ENCODE data around the gene PDE4D. TPM values are rescaled to one million over a fixed set of nuclear protein-coding genes. Genes with fewer than 3 reads are reported as not detected.
A peak's percentile ranks its signal among the peaks of the same experiment; 100 is the strongest.

PDE4D gene
- total RNA-seq, 1 experiment from 2014 or later, result 6.3 TPM

GRCh38 chr5:59276325-59276675 is 617.2 kb downstream of the PDE4D start:
- H3K27me3 ChIP-seq (replicated peaks), result no peaks in the 10 kb centered on the region
- DNase-seq (ENCODE audit: low read depth in 1 of 2, low spot score in 2 of 2), result no peak
- peak overlapping the region; percentile 36 for H3K4me3 ChIP-seq
- no peaks in the 10 kb centered on the region for H3K9me3 ChIP-seq (replicated peaks)
- no peaks in the 10 kb centered on the region for H3K36me3 ChIP-seq
- H3K4me1 ChIP-seq (replicated peaks), result peaks cover 9% of the 10 kb centered on the region
- H3K27ac ChIP-seq, result no peak overlapping the region

DNA sequence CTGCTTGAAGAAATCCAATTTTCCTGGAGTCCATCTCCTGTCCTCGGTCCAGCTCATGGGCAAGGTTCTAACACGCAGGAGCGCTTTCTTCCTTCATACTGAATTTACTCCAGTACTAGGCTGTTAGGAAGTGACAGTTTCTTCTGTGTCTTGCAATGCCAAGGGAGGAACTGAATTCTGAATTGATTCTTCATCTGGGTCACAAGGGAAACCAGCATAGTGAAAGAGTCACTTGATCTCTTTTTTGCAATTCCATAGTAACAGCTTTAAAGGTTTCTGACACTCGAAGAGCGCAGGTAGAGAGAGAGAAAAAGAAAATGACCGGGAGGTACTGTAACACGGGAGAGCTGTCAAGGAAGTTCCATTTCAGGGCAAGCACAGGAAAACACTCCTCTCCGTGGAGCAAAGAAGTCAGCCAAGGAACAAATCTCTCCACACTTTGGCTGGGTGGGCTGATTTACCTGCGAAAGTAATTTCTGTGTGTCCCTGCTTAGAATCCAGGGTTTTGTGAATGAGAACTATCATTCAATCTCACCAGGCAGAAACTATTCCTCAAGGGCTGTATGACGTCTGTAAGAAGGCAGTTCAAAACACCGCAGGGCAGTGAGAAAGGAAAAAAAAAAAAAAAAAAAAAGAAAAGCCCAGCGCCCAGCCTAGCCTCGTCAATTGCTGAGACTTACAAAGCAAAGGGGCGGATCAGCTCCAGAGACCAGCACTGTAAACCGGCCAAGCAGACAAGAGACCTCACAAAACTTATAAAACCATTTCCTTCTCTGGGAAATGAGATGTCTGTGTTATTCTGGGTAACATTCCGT is 617.8 kb downstream of the PDE4D start:
- H3K4me3 ChIP-seq, result peak overlapping the region; percentile 36
- H3K9me3 ChIP-seq (replicated peaks), result no peaks in the 10 kb centered on the region
- H3K27me3 ChIP-seq (replicated peaks), result no peaks in the 10 kb centered on the region
- H3K27ac ChIP-seq, result 0 out of 2 replicates have a peak overlapping the region, but pooled peaks have one; percentile 10
- no peaks in the 10 kb centered on the region for H3K36me3 ChIP-seq
- peak in 1 of 2 experiments; percentile 65 for DNase-seq (ENCODE audit: low read depth in 1 of 2, low spot score in 2 of 2)
- peaks cover 9% of the 10 kb centered on the region for H3K4me1 ChIP-seq (replicated peaks)

DNA sequence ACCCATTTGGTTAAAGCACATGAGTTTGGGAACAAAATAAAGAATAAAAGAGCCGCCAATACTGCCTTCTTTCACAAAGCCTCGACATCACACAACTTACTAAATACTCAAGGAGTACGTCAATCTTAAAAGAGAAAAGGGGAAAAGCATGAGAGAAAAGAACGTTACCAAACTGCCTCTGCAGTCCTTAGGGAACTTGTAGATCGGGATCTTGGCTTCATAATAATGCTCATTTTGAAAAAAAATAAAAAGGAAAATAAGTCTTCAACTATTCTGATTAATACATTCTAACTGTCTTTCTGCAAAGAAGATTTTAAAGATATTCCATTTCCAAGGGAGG is 618.4 kb downstream of the PDE4D start:
- Histone ChIP-seq H3K27me3 (replicated peaks) (no peaks in the 10 kb centered on the region), H3K27ac (no peak overlapping the region), H3K4me1 (replicated peaks) (peaks cover 9% of the 10 kb centered on the region), H3K9me3 (replicated peaks) (no peaks in the 10 kb centered on the region), H3K4me3 (peak overlapping the region; percentile 36), H3K36me3 (no peaks in the 10 kb centered on the region)
- no peak for DNase-seq (ENCODE audit: low read depth in 1 of 2, low spot score in 2 of 2)

DNA sequence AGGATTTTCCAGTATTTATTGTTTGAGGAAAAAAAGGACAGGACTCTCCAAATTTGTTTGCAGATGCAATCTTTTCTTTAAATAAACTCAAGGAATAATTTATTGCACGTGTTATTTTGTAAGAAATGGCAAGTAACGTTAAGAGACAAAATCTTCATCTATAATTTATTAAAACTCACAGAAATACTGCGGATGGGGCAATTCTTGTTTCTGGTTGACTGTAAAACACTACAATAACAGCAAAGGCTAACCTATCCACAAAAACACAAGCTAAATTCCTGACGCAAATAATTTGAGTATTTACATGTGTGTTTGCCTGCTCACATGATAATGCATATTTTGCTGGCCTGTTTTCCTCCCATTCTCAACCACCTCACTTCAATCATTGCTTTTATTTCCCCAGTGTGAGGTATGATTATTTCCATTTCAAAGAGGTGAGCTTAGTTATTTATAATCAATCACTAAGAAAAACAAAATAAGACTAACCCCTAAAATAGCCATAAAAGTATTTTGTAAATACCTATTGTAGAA is 619.4 kb downstream of the PDE4D start:
- Histone ChIP-seq H3K27ac (no peak overlapping the region), H3K4me3 (no peak overlapping the region), H3K4me1 (replicated peaks) (peaks cover 9% of the 10 kb centered on the region), H3K36me3 (no peaks in the 10 kb centered on the region), H3K9me3 (replicated peaks) (no peaks in the 10 kb centered on the region), H3K27me3 (replicated peaks) (no peaks in the 10 kb centered on the region)
- DNase-seq (ENCODE audit: low read depth in 1 of 2, low spot score in 2 of 2), result no peak

GRCh38 chr5:59272809-59273427 is 620.6 kb downstream of the PDE4D start:
- no peaks in the 10 kb centered on the region for H3K27me3 ChIP-seq (replicated peaks)
- H3K4me1 ChIP-seq (replicated peaks), result peaks cover 9% of the 10 kb centered on the region
- H3K9me3 ChIP-seq (replicated peaks), result no peaks in the 10 kb centered on the region
- no peak overlapping the region for H3K4me3 ChIP-seq
- no peaks in the 10 kb centered on the region for H3K36me3 ChIP-seq
- no peak overlapping the region for H3K27ac ChIP-seq
- DNase-seq (ENCODE audit: low read depth in 1 of 2, low spot score in 2 of 2), result no peak

DNA sequence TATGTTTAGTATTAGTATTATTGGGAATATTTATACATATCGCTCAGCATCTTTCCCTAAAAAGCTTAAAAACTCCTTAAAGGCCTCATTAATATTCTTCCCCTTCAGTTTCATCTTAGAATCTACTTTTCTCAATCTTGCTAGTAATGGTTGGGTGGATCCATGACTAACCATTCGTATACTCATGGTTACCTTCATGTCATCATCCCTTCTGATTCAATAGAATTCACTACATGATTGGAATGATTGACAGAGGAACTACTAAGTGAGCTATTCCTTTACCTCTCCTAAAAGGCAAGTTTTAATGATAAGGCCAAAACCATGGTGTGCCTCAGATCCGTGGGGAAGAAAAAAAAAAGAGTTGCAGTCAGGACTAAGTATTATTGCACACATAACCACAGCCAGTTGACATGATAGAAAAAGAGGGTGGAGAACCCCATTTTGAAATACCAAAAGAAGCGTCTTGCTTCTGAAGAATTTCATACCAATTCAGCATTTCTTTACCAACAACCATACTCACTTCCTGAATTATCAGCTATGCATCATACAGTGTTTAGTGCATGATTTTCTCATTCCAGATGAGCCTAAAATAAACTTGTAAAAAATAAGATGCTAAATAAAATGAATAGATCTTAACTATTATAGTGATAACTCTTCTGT is 624.6 kb downstream of the PDE4D start:
- no peak for DNase-seq (ENCODE audit: low read depth in 1 of 2, low spot score in 2 of 2)
- Histone ChIP-seq H3K4me1 (replicated peaks) (peaks cover 3% of the 10 kb centered on the region; the same call in 1 of the 2 replicates), H3K27me3 (replicated peaks) (no peaks in the 10 kb centered on the region), H3K9me3 (replicated peaks) (no peaks in the 10 kb centered on the region), H3K27ac (no peak overlapping the region), H3K4me3 (no peak overlapping the region), H3K36me3 (no peaks in the 10 kb centered on the region)

- Histone ChIP-seq H3K36me3 (no peaks in the 10 kb centered on the region), H3K4me3 (no peak overlapping the region)
These were observed 626.5 kb downstream of the PDE4D start for GRCh38 chr5:59267033-59267432.

GRCh38 chr5:59266410-59266809 is 627.1 kb downstream of the PDE4D start:
- H3K27me3 ChIP-seq (replicated peaks), result no peaks in the 10 kb centered on the region
- H3K27ac ChIP-seq, result no peak overlapping the region
- H3K4me1 ChIP-seq (replicated peaks), result peaks cover 3% of the 10 kb centered on the region; the same call in 1 of the 2 replicates
- H3K4me3 ChIP-seq, result no peak overlapping the region
- no peaks in the 10 kb centered on the region for H3K9me3 ChIP-seq (replicated peaks)
- no peaks in the 10 kb centered on the region for H3K36me3 ChIP-seq
- DNase-seq (ENCODE audit: low read depth in 1 of 2, low spot score in 2 of 2), result no peak

More at GRCh38 chr5:59267033-59267432, 626.5 kb downstream of the PDE4D start:
- peaks cover 3% of the 10 kb centered on the region; the same call in 1 of the 2 replicates for H3K4me1 ChIP-seq (replicated peaks)
- no peaks in the 10 kb centered on the region for H3K27me3 ChIP-seq (replicated peaks)
- H3K27ac ChIP-seq, result no peak overlapping the region
- no peak for DNase-seq (ENCODE audit: low read depth in 1 of 2, low spot score in 2 of 2)
- no peaks in the 10 kb centered on the region for H3K9me3 ChIP-seq (replicated peaks)

DNA sequence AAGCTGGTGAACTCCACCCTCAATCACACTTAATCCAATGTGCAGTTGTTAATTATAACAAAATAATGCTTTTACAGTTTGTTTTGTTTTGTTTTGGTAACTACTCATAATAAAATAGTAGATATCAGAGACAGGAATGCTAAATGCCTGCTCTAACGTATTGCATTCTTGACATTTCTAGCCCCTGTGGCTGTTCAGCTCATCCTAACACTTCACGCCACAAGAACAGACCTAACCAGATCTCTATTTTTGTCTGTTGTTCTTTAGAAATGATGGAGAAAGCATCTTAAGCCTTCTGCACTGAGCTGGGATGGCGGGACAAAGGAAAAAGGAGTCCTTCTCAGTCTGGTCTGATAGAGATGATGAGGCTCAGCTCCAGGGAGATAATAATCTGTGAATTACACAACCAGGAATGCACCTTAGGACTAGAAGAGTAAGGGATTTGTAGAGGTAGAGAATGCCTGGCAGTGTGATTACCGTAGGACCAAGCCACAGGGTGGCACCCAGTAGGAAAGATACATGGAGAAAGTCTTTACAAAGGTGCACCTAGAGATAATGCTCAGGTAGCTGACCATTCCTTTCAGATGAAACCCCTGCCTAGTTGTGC is 628.8 kb downstream of the PDE4D start:
- Histone ChIP-seq H3K36me3 (no peaks in the 10 kb centered on the region), H3K27ac (no peak overlapping the region), H3K27me3 (replicated peaks) (no peaks in the 10 kb centered on the region), H3K4me1 (replicated peaks) (peaks cover 3% of the 10 kb centered on the region; the same call in 1 of the 2 replicates), H3K9me3 (replicated peaks) (no peaks in the 10 kb centered on the region), H3K4me3 (no peak overlapping the region)
- DNase-seq (ENCODE audit: low read depth in 1 of 2, low spot score in 2 of 2), result no peak

- DNase-seq (ENCODE audit: low read depth in 1 of 2, low spot score in 2 of 2), result no peak
- Histone ChIP-seq H3K4me3 (no peak overlapping the region), H3K27me3 (replicated peaks) (no peaks in the 10 kb centered on the region), H3K9me3 (replicated peaks) (no peaks in the 10 kb centered on the region), H3K27ac (no peak overlapping the region), H3K4me1 (replicated peaks) (peaks cover 3% of the 10 kb centered on the region; the same call in 1 of the 2 replicates), H3K36me3 (no peaks in the 10 kb centered on the region)
These were observed 629.5 kb downstream of the PDE4D start for GRCh38 chr5:59264013-59264412.

DNA sequence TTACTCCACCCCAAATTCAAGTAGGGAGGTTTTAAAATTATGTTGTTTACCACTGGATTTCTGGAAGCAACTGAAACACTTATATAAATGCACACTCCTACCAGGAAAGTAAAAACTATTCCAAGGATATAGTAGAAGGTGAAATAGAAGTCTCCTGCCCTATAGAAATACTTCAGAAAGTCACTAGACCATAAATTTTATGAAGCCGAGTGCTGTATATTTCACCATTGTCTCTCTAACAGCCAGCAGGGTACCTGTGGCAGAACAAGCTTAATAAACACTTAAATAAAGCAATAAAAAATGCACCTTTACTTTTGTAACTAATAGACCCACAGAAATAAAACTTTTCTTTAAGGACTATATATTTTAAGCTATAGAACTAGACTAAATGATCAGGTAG is 631.6 kb downstream of the PDE4D start:
- DNase-seq (ENCODE audit: low read depth in 1 of 2, low spot score in 2 of 2), result no peak
- H3K4me1 ChIP-seq (replicated peaks), result peaks cover 3% of the 10 kb centered on the region; the same call in 1 of the 2 replicates
- no peak overlapping the region for H3K4me3 ChIP-seq
- no peaks in the 10 kb centered on the region for H3K27me3 ChIP-seq (replicated peaks)
- H3K27ac ChIP-seq, result no peak overlapping the region
- no peaks in the 10 kb centered on the region for H3K9me3 ChIP-seq (replicated peaks)
- H3K36me3 ChIP-seq, result no peaks in the 10 kb centered on the region

DNA sequence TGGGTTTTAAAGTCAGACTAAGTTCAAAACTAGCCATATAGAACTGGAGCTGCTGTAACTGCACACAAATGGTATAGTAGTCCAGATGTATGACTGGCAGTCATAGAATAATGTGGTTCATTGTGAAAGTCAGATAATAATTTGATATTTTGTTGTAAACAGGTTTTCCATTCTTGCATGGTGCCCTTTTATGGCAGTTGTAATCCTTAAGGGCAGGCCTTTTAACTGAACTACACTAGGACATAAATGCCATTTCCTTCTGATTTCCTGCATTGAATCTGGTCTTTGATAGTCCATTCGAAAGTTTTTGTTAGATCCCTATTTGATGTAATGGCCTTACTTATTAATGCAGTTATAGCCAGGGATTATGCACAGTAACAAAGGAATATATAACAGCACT is 632.6 kb downstream of the PDE4D start:
- no peaks in the 10 kb centered on the region for H3K27me3 ChIP-seq (replicated peaks)
- no peaks in the 10 kb centered on the region for H3K9me3 ChIP-seq (replicated peaks)
- no peak overlapping the region for H3K27ac ChIP-seq
- H3K4me1 ChIP-seq (replicated peaks), result peaks cover 3% of the 10 kb centered on the region; the same call in 1 of the 2 replicates
- no peak for DNase-seq (ENCODE audit: low read depth in 1 of 2, low spot score in 2 of 2)
- no peaks in the 10 kb centered on the region for H3K36me3 ChIP-seq
- H3K4me3 ChIP-seq, result no peak overlapping the region

GRCh38 chr5:59260200-59260599 is 633.3 kb downstream of the PDE4D start:
- H3K27ac ChIP-seq, result no peak overlapping the region
- no peak for DNase-seq (ENCODE audit: low read depth in 1 of 2, low spot score in 2 of 2)
- H3K27me3 ChIP-seq (replicated peaks), result no peaks in the 10 kb centered on the region
- no peak overlapping the region for H3K4me3 ChIP-seq
- no peaks in the 10 kb centered on the region for H3K36me3 ChIP-seq
- H3K4me1 ChIP-seq (replicated peaks), result peaks cover 3% of the 10 kb centered on the region; the same call in 1 of the 2 replicates
- H3K9me3 ChIP-seq (replicated peaks), result no peaks in the 10 kb centered on the region

All from SJSA1 (cell line).